ENCODE data around the gene PTCH2.
"Not testable (repeated sequence)": the region's sequence is repeated elsewhere in the genome, so short reads cannot be mapped to it uniquely, and the experiment has no call there.

Gene PTCH2

GRCh38 chr1:44802306-44803061 is 40.6 kb downstream of the PTCH2 start:
- no peak for DNase-seq

- peak; percentile 60 for DNase-seq
These were observed 41.4 kb downstream of the PTCH2 start for GRCh38 chr1:44801491-44802305.

GRCh38 chr1:44799770-44800584 is 43.1 kb downstream of the PTCH2 start, which contains the start of gene PLK3:
Gene PLK3 (plus strand): TSS chr1:44800377. CDS start chr1:44800464, 87 bp downstream.
- DNase-seq, result peak; percentile 98

GRCh38 chr1:44798481-44799365 is 44.3 kb downstream of the PTCH2 start:
- no peak for DNase-seq

- not testable (repeated sequence) for DNase-seq
These were observed 45.2 kb downstream of the PTCH2 start for GRCh38 chr1:44797886-44798285.

GRCh38 chr1:44792736-44793502 is 50.1 kb downstream of the PTCH2 start:
- DNase-seq, result no peak

- DNase-seq, result no peak
These were observed 51.9 kb downstream of the PTCH2 start for GRCh38 chr1:44790968-44791801.

GRCh38 chr1:44788120-44788860 is 54.8 kb downstream of the PTCH2 start, which contains the start of gene BEST4:
Gene BEST4 (minus strand): TSS chr1:44788170. CDS start chr1:44787705, 465 bp downstream.
- DNase-seq, result no peak

GRCh38 chr1:44787506-44787905 is 55.5 kb downstream of the PTCH2 start:
- DNase-seq, result no peak

GRCh38 chr1:44786841-44787426 is 56.1 kb downstream of the PTCH2 start:
- DNase-seq, result no peak

GRCh38 chr1:44786138-44786840 is 56.8 kb downstream of the PTCH2 start:
- peak; percentile 80 for DNase-seq

- no peak for DNase-seq
These were observed 57.4 kb downstream of the PTCH2 start for GRCh38 chr1:44785501-44786137.

GRCh38 chr1:44785029-44785380 is 58.0 kb downstream of the PTCH2 start:
- DNase-seq, result no peak

GRCh38 chr1:44784094-44785028 is 58.7 kb downstream of the PTCH2 start:
- peak; percentile 25 for DNase-seq

GRCh38 chr1:44783697-44784093 is 59.4 kb downstream of the PTCH2 start:
- DNase-seq, result no peak

- DNase-seq, result no peak
These were observed 62.4 kb downstream of the PTCH2 start for GRCh38 chr1:44780583-44781121.
